Mesenchymal stem cell (in vitro differentiated cells and primary cell): ENCODE data around the gene LRP1B.

Experiments
- DNase-seq: peaks from one replicate; pipeline ENCODE4 v3.0.0-alpha.2; 2013
- H2AFZ ChIP-seq: one replicate; pipeline ENCODE4 v1.6.1; 2013; ENCODE audit warnings: low read depth, mild to moderate bottlenecking, control low read depth, inconsistent platforms, low read length, moderate library complexity
- H2AK5ac ChIP-seq: 2 replicates; pipeline ENCODE4 v1.6.1; 2013; ENCODE audit warnings: low read length, moderate library complexity, mild to moderate bottlenecking, inconsistent platforms; ENCODE audit not compliant: severe bottlenecking
- H2BK120ac ChIP-seq: one replicate; pipeline ENCODE4 v1.6.1; 2013; ENCODE audit warnings: low read depth, mild to moderate bottlenecking, inconsistent platforms, low read length, moderate library complexity
- H2BK12ac ChIP-seq, 2 experiments: one replicate each; pipeline ENCODE4 v1.6.1; 2013; ENCODE audit warnings: inconsistent platforms in 2 of 2, low read length in 2 of 2, mild to moderate bottlenecking in 2 of 2, moderate library complexity in 2 of 2, control low read depth in 1 of 2
- H2BK15ac ChIP-seq: one replicate; pipeline ENCODE4 v1.6.1; 2013; ENCODE audit warnings: mild to moderate bottlenecking, low read depth, inconsistent platforms; ENCODE audit not compliant: poor library complexity, severe bottlenecking
- H2BK5ac ChIP-seq: 2 replicates; pipeline ENCODE4 v1.6.1; 2013; ENCODE audit warnings: low read depth, mild to moderate bottlenecking, low read length, control low read depth, inconsistent platforms; ENCODE audit not compliant: poor library complexity, severe bottlenecking
- H3K14ac ChIP-seq, 2 experiments: one replicate each; pipeline ENCODE4 v1.6.1; 2013; ENCODE audit warnings: inconsistent platforms in 2 of 2, low read length in 2 of 2, control low read depth in 1 of 2, mild to moderate bottlenecking in 1 of 2, moderate library complexity in 1 of 2
- H3K18ac ChIP-seq, 2 experiments: one replicate each; pipeline ENCODE4 v1.6.1; 2013; ENCODE audit warnings: inconsistent platforms in 2 of 2, low read length in 2 of 2, control low read depth in 1 of 2, low read depth in 1 of 2, mild to moderate bottlenecking in 1 of 2
- H3K23ac ChIP-seq, 2 experiments: one replicate each; pipeline ENCODE4 v1.6.1; 2013; ENCODE audit warnings: inconsistent platforms in 2 of 2, low read length in 2 of 2, mild to moderate bottlenecking in 2 of 2, moderate library complexity in 2 of 2, control low read depth in 1 of 2
- H3K27ac ChIP-seq: 2 replicates; pipeline ENCODE4 v1.5.1; 2013; ENCODE audit warnings: mild to moderate bottlenecking, moderate library complexity, low read length, control low read depth, inconsistent platforms; ENCODE audit not compliant: poor library complexity, severe bottlenecking
- H3K27me3 ChIP-seq, 2 experiments: 2 replicates each; pipeline versions ENCODE4 v1.6.1 to v1.7.0; 2013; ENCODE audit warnings: low read length in 2 of 2, mild to moderate bottlenecking in 2 of 2, moderate library complexity in 2 of 2, control low read depth in 1 of 2, inconsistent platforms in 1 of 2; ENCODE audit not compliant: control insufficient read depth in 1 of 2, insufficient read depth in 1 of 2
- H3K36me3 ChIP-seq, 2 experiments: 2 replicates each; pipeline versions ENCODE4 v1.6.1 to v1.7.0; 2013; ENCODE audit warnings: low read length in 2 of 2, control low read depth in 1 of 2, inconsistent platforms in 1 of 2, low read depth in 1 of 2, mild to moderate bottlenecking in 1 of 2; ENCODE audit not compliant: insufficient read depth in 2 of 2, control insufficient read depth in 1 of 2
- H3K4ac ChIP-seq, 2 experiments: one replicate each; pipeline ENCODE4 v1.6.1; 2013; ENCODE audit warnings: inconsistent platforms in 2 of 2, low read length in 2 of 2, mild to moderate bottlenecking in 2 of 2, moderate library complexity in 2 of 2, control low read depth in 1 of 2, low read depth in 1 of 2
- H3K4me1 ChIP-seq: 2 replicates; pipeline ENCODE4 v1.6.1; 2013; ENCODE audit warnings: low read depth, low read length, control low read depth; ENCODE audit not compliant: control insufficient read depth, insufficient read depth
- H3K4me2 ChIP-seq: 2 replicates; pipeline ENCODE4 v1.6.1; 2013; ENCODE audit warnings: low read length, mild to moderate bottlenecking, inconsistent platforms; ENCODE audit not compliant: poor library complexity, severe bottlenecking
- H3K4me3 ChIP-seq, 2 experiments: 2 replicates each; pipeline versions ENCODE4 v1.5.1 to v1.7.0; 2013; ENCODE audit warnings: low read length in 2 of 2, mild to moderate bottlenecking in 2 of 2, control low read depth in 1 of 2, low read depth in 1 of 2; ENCODE audit not compliant: insufficient read depth in 1 of 2
- H3K79me1 ChIP-seq: replicated peaks from 2 replicates; pipeline ENCODE4 v1.6.1; 2013; ENCODE audit warnings: mild to moderate bottlenecking, control low read depth, low read length, inconsistent platforms; ENCODE audit not compliant: poor library complexity, severe bottlenecking
- H3K9ac ChIP-seq: 2 replicates; pipeline ENCODE4 v1.7.0; 2013; ENCODE audit warnings: mild to moderate bottlenecking, low read length, moderate library complexity
- H3K9me3 ChIP-seq: 2 replicates; pipeline ENCODE4 v1.7.0; 2013; ENCODE audit warnings: mild to moderate bottlenecking, low read length; ENCODE audit not compliant: control insufficient read depth
- H4K8ac ChIP-seq: one replicate; pipeline ENCODE4 v1.6.1; 2013; ENCODE audit warnings: inconsistent platforms, mild to moderate bottlenecking, low read length, moderate library complexity
- H4K91ac ChIP-seq: one replicate; pipeline ENCODE4 v1.6.1; 2013; ENCODE audit warnings: mild to moderate bottlenecking, low read length, inconsistent platforms
- WGBS: methylation state at CpG from one replicate; pipeline ENCODE4 v1.1.7; 2013; ENCODE audit warnings: mixed read lengths; 5-methylcytosine and 5-hydroxymethylcytosine counted together

Gene LRP1B

DNA sequence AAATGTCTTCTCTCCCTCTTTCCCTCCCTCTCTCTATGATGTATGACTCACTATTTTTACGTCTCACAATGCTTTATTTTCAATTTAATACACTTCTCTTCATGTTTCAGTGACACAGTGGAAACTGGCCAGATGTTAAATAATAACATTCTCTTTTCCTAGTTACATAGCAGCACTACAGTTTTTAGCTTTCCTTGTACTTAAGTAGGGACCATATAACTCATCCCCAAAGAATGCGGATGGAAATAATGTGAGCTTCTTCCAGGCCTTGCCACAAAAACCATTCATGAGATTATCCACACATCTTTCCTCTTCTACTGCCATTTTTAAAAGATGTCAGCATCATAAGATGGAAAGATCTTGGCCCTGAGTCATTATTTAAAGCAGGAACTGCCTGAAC lies 789.4 kb downstream of the LRP1B start:
- Histone ChIP-seq H3K4me1 (no peaks in the 10 kb centered on the region), H3K9me3 (no peaks in the 10 kb centered on the region), H3K4ac (no peak overlapping the region), H4K8ac (no peak overlapping the region), H2AFZ (no peak overlapping the region), H3K9ac (no peak overlapping the region), H2BK12ac (no peak overlapping the region), H3K23ac (no peak overlapping the region), H3K79me1 (no peaks in the 10 kb centered on the region), H4K91ac (no peak overlapping the region), H3K36me3 (no peaks in the 10 kb centered on the region), H2BK120ac (no peak overlapping the region), H2BK5ac (no peak overlapping the region), H2AK5ac (no peak overlapping the region), H3K18ac (no peak overlapping the region), H3K27me3 (no peaks in the 10 kb centered on the region), H3K14ac (no peak overlapping the region), H3K4me2 (no peak overlapping the region), H3K4me3 (no peak overlapping the region), H2BK15ac (no peak overlapping the region), H3K27ac (peak overlapping the region; percentile 51)
- peak; percentile 94 for DNase-seq
- WGBS: 8% methylated on average over 2 of the region's 2 CpGs

DNA sequence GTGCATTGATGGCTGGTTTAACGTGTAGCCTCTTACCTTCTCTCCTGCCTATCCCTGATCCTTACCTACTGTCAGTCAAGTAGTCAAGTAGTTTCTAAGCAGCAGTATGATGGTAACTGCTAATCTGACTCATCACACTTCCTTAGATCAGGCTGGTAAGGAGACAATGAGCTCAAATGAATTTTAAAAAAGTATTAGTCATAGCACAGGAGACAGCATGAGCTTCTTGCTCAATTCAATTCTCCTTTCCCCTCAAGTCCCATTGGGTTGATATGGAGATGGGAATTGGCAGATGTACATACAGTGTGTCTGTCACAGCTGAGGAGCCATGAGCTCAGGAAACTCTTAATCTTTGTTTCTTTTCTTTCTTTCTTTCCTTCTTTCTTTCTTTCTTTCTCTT lies 799.7 kb downstream of the LRP1B start:
- peaks cover 3% of the 10 kb centered on the region for H3K4me1 ChIP-seq
- H2BK12ac ChIP-seq: no peak overlapping the region
- H3K4me2 ChIP-seq: no peak overlapping the region
- no peak overlapping the region for H2AFZ ChIP-seq
- no CpG with 5 or more reads among the region's 1 CpG for WGBS
- H2AK5ac ChIP-seq: no peak overlapping the region
- H2BK120ac ChIP-seq: no peak overlapping the region
- peak; percentile 86 for DNase-seq
- no peaks in the 10 kb centered on the region for H3K9me3 ChIP-seq
- no peaks in the 10 kb centered on the region for H3K79me1 ChIP-seq
- no peak overlapping the region for H2BK5ac ChIP-seq
- H3K36me3 ChIP-seq: no peaks in the 10 kb centered on the region
- H2BK15ac ChIP-seq: no peak overlapping the region
- no peak overlapping the region for H3K9ac ChIP-seq
- no peak overlapping the region for H4K8ac ChIP-seq
- H3K14ac ChIP-seq: no peak overlapping the region
- H3K18ac ChIP-seq: no peak overlapping the region
- H3K27ac ChIP-seq: no peak overlapping the region
- no peak overlapping the region for H3K4me3 ChIP-seq
- no peak overlapping the region for H4K91ac ChIP-seq
- no peaks in the 10 kb centered on the region for H3K27me3 ChIP-seq
- H3K23ac ChIP-seq: no peak overlapping the region
- no peak overlapping the region for H3K4ac ChIP-seq

DNA sequence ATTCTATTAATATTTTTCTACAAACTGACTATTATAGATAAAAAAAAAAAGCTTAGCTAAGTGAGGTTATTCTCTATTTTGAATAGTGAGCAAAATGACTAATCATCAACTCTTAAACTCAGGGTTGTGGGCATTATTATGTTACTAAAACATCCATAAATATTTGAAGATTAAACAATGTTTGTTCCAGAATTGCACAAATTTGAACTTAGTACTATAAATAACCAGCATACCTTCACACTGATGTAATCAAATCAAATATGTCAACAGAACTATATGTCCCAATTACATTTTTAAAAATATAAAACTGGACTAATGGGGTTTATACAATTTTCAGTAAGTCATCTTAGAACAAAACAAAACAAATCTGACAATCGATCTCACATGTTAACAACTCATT lies 800.9 kb downstream of the LRP1B start:
- WGBS: no CpG with 5 or more reads among the region's 1 CpG

DNA sequence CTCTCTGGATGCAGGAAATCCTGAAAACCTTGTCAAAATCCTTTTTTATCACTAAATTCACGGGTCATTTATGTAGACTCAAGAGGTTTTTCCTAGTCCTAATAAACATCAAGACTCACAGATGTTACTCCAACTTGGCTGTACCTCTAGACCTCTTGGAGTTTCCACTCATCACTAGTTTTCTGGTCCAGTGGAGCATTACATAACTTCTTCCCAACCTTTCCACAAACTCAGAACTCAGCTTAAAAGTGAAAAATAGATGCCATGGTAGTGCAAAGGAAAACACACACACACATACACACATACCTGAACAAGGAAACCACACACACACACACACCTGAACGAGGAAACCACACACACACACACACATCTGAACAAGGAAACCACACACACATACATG lies 807.2 kb downstream of the LRP1B start:
- no peak overlapping the region for H3K4ac ChIP-seq
- H3K4me2 ChIP-seq: no peak overlapping the region
- H3K36me3 ChIP-seq: no peaks in the 10 kb centered on the region
- no peak overlapping the region for H3K18ac ChIP-seq
- WGBS: 91% methylated on average over 2 of the region's 2 CpGs
- no peaks in the 10 kb centered on the region for H3K79me1 ChIP-seq
- H3K4me1 ChIP-seq: no peaks in the 10 kb centered on the region
- no peak overlapping the region for H3K14ac ChIP-seq
- H2BK5ac ChIP-seq: no peak overlapping the region
- H2AFZ ChIP-seq: no peak overlapping the region
- H2BK12ac ChIP-seq: no peak overlapping the region
- no peak overlapping the region for H2BK120ac ChIP-seq
- no peak overlapping the region for H4K91ac ChIP-seq
- H3K9me3 ChIP-seq: no peaks in the 10 kb centered on the region
- no peak overlapping the region for H2BK15ac ChIP-seq
- no peak overlapping the region for H4K8ac ChIP-seq
- no peak overlapping the region for H2AK5ac ChIP-seq
- no peak overlapping the region for H3K4me3 ChIP-seq
- H3K27ac ChIP-seq: no peak overlapping the region
- H3K9ac ChIP-seq: no peak overlapping the region
- H3K27me3 ChIP-seq: no peaks in the 10 kb centered on the region
- no peak for DNase-seq
- no peak overlapping the region for H3K23ac ChIP-seq

More for the DNA sequence above, 800.9 kb downstream of the LRP1B start:
- DNase-seq: peak; percentile 47
- Histone ChIP-seq H2AFZ (no peak overlapping the region), H4K8ac (no peak overlapping the region), H2BK120ac (no peak overlapping the region), H2BK5ac (no peak overlapping the region), H3K14ac (no peak overlapping the region), H3K4me1 (peaks cover 3% of the 10 kb centered on the region), H3K18ac (no peak overlapping the region), H2BK15ac (no peak overlapping the region), H2AK5ac (no peak overlapping the region), H3K79me1 (no peaks in the 10 kb centered on the region), H3K9ac (no peak overlapping the region), H3K9me3 (no peaks in the 10 kb centered on the region), H4K91ac (no peak overlapping the region), H2BK12ac (no peak overlapping the region), H3K4me3 (no peak overlapping the region), H3K4ac (no peak overlapping the region), H3K23ac (no peak overlapping the region), H3K36me3 (no peaks in the 10 kb centered on the region), H3K27me3 (no peaks in the 10 kb centered on the region), H3K4me2 (no peak overlapping the region), H3K27ac (no peak overlapping the region)
